Type B pancreatic cell (in vitro differentiated cells): ENCODE data around the gene ZNF554. TPM values are rescaled to one million over a fixed set of nuclear protein-coding genes. Genes with fewer than 3 reads are reported as not detected.
A peak's percentile ranks its signal among the peaks of the same experiment; 100 is the strongest.

Experiments used
- DNase-seq: peaks from one replicate; pipeline ENCODE4 v3.0.0; 2021; ENCODE audit warnings: mixed read lengths; ENCODE audit not compliant: unreplicated experiment; ENCODE audit errors: extremely low spot score
- H3K27ac Mint-ChIP-seq: 2 replicates; pipeline ENCODE4 v1.8.0; 2021; ENCODE audit warnings: mild to moderate bottlenecking, mixed read lengths
- H3K27me3 Mint-ChIP-seq: 2 replicates; pipeline ENCODE4 v1.8.0; 2021; ENCODE audit warnings: mixed read lengths
- H3K36me3 Mint-ChIP-seq: 2 replicates; pipeline ENCODE4 v1.8.0; 2021; ENCODE audit warnings: mixed read lengths
- H3K4me1 Mint-ChIP-seq: one replicate; pipeline ENCODE4 v1.8.0; 2021; ENCODE audit warnings: mixed read lengths; ENCODE audit not compliant: unreplicated experiment
- H3K4me3 Mint-ChIP-seq: 2 replicates; pipeline ENCODE4 v1.8.0; 2021; ENCODE audit warnings: mild to moderate bottlenecking, mixed read lengths
- H3K9me3 Mint-ChIP-seq: 2 replicates; pipeline ENCODE4 v1.8.0; 2021; ENCODE audit warnings: mixed read lengths
- CTCF ChIP-seq: fragments of 200-600 bp; sonication (generic); conservative IDR thresholded peaks from 2 replicates; pipeline ENCODE4 v1.5.0; 2021; ENCODE audit warnings: antibody characterized with exemption, mild to moderate bottlenecking
- long read RNA-seq: library from polyadenylated mRNA; unstranded; transcript quantifications from one replicate; pipeline ENCODE4 v2.0.0, GENCODE V29; 2020
- total RNA-seq: library from RNA; stranded (reverse); gene quantifications from 2 replicates; pipeline ENCODE4 v1.2.1, GENCODE V29; 2021; ENCODE audit warnings: low replicate concordance

ZNF554 gene
- 8.1 and 9.4 TPM in 2 replicates for total RNA-seq
- long read RNA-seq, full-length matches to known transcripts = 1 of 2 reads
- long read RNA-seq, partial matches to known transcripts = 0 of 2 reads
- long read RNA-seq, other reads (novel, unspliced or antisense) = 1 of 2 reads

- Mint-ChIP-seq H3K36me3 (peaks cover 4% of the 10 kb centered on the region), H3K4me3 (peak within 1 kb of the TSS; percentile 93), H3K9me3 (no peaks in the 10 kb centered on the region), H3K4me1 (no peaks in the 10 kb centered on the region), H3K27ac (peak within 1 kb of the TSS; percentile 39), H3K27me3 (no peaks in the 10 kb centered on the region)
- DNase-seq = peak; percentile 99
- TF ChIP-seq CTCF = peak; percentile 91
Measured at GRCh38 chr19:2819540-2820111, at the start of gene ZNF554. TSS of gene ZNF554 (plus strand) at chr19:2819868. CDS start at chr19:2820072, 204 bp downstream.

GRCh38 chr19:2770055-2771013 lies 49.3 kb upstream of the ZNF554 start:
- H3K9me3 Mint-ChIP-seq = no peaks in the 10 kb centered on the region
- H3K4me3 Mint-ChIP-seq = no peak overlapping the region
- peaks cover 14% of the 10 kb centered on the region for H3K4me1 Mint-ChIP-seq
- no peak for TF ChIP-seq CTCF
- DNase-seq = no peak
- H3K36me3 Mint-ChIP-seq = peaks cover 2% of the 10 kb centered on the region
- H3K27ac Mint-ChIP-seq = no peak overlapping the region
- no peaks in the 10 kb centered on the region for H3K27me3 Mint-ChIP-seq

- Mint-ChIP-seq H3K9me3 (no peaks in the 10 kb centered on the region), H3K36me3 (peaks cover 6% of the 10 kb centered on the region), H3K27me3 (no peaks in the 10 kb centered on the region), H3K27ac (peak overlapping the region; percentile 34), H3K4me1 (peaks cover 20% of the 10 kb centered on the region), H3K4me3 (no peak overlapping the region)
- no peak for TF ChIP-seq CTCF
- no peak for DNase-seq
Measured at GRCh38 chr19:2771786-2772674, 47.6 kb upstream of the ZNF554 start.

GRCh38 chr19:2774083-2774679 lies 45.5 kb upstream of the ZNF554 start:
- Mint-ChIP-seq H3K4me1 (peaks cover 20% of the 10 kb centered on the region), H3K9me3 (no peaks in the 10 kb centered on the region), H3K27me3 (no peaks in the 10 kb centered on the region), H3K4me3 (no peak overlapping the region), H3K36me3 (peaks cover 6% of the 10 kb centered on the region), H3K27ac (peak overlapping the region; percentile 45)
- no peak for TF ChIP-seq CTCF
- DNase-seq = no peak
